Adrenal gland (tissue), 19 donors: ENCODE data around the gene CFAP97D1. TPM values are rescaled to one million over a fixed set of nuclear protein-coding genes. Genes with fewer than 3 reads are reported as not detected.

Experiments
- DNase-seq, 7 donors: peaks; one replicate each; pipeline ENCODE4 v3.0.0-alpha.2; 2019 to 2020
- H3K27ac ChIP-seq, 5 donors: fragments of 200-600 bp; sonication (generic) in 4 of 5; 1 replicate in 3 of 5; 2 replicates in 2 of 5; pipeline versions ENCODE4 v1.5.1 to v1.8.0; 2016 to 2020; ENCODE audit warnings: mild to moderate bottlenecking in 1 of 5
- H3K27me3 ChIP-seq: fragments of 200-600 bp; 2 replicates; pipeline ENCODE4 v1.8.0; 2021
- H3K36me3 ChIP-seq, 2 donors: fragments of 200-600 bp; replicated peaks in 1 of 2; 1 replicate in 1 of 2; 2 replicates in 1 of 2; pipeline versions ENCODE4 v1.5.1 to v1.8.0; 2018 to 2022
- H3K4me1 ChIP-seq, 2 donors: fragments of 200-600 bp; replicated peaks in 1 of 2; 1 replicate in 1 of 2; 2 replicates in 1 of 2; pipeline versions ENCODE4 v1.5.1 to v1.8.0; 2018 to 2021
- H3K4me3 ChIP-seq, 4 donors: fragments of 200-600 bp; sonication (generic) in 3 of 4; one replicate each; pipeline ENCODE4 v1.5.1; 2016 to 2018
- H3K9me3 ChIP-seq, 3 donors: fragments of 200-600 bp; sonication (generic) in 1 of 3; replicated peaks in 1 of 3; 1 replicate in 2 of 3; 2 replicates in 1 of 3; pipeline versions ENCODE4 v1.5.1 to v1.8.0; 2016 to 2021
- POLR2A ChIP-seq, 2 donors: fragments of 450-650 bp; IDR thresholded peaks; one replicate each; pipeline ENCODE4 v1.6.1; 2017; ENCODE audit warnings: antibody characterized with exemption in 2 of 2, mild to moderate bottlenecking in 2 of 2, moderate library complexity in 1 of 2
- WGBS, 4 donors: extraction: QIAGEN DNeasy Blood & Tissue Kit in 2 of 4; methylation state at CpG; one replicate each; pipeline versions ENCODE4 v1.1.5 to v1.1.7; 2013 to 2017; 5-methylcytosine and 5-hydroxymethylcytosine counted together
- intact Hi-C, 2 donors: fragments of 100-400 bp; cut with DNase I; formaldehyde crosslinking; loops; one replicate each; pipeline versions ENCODE4 v1.14.1 to v1.15.0; 2022 to 2023
- long read RNA-seq, 10 donors: library from polyadenylated mRNA in 3 of 10; unstranded in 2 of 10; stranded (forward) in 1 of 10; transcript quantifications; one replicate each; pipeline ENCODE4 v2.0.0 and lab custom pipeline, GENCODE V29; 2021 to 2026
- polyA plus RNA-seq, 3 donors: library from polyadenylated mRNA; stranded (reverse); fragments of 200-250 nt in 2 of 3; fragments of 350-450 nt in 1 of 3; fragmentation: Illumina TruSeq in 1 of 3; extraction: RNeasy Lipid Tissue Mini Kit (QIAGEN cat#74804) in 1 of 3; gene quantifications; one replicate each; pipeline ENCODE4 v1.2.3, GENCODE V29; 2013 to 2014
- total RNA-seq, 9 donors: library from RNA; depleted of rRNA in 4 of 9; stranded (reverse); fragments of >200 nt in 4 of 9; fragments of 120-200 nt in 1 of 9; fragmentation: NEBNext Ultra II Directional in 1 of 9; extraction: Animal tissue kit (Norgen Biotek cat#: 25700) in 1 of 9; gene quantifications; one replicate each; pipeline versions ENCODE4 v1.1.0 to v1.2.4, GENCODE V29; 2013 to 2023
- TF ChIP-seq, protein P1 (sequence below), 6 experiments: fragments of 450-650 bp in 4 of 6; fragments of 200-600 bp in 2 of 6; sonication (generic) in 1 of 6; IDR thresholded peaks; 1 replicate in 5 of 6; 2 replicates in 1 of 6; pipeline versions ENCODE4 v1.5.1 to v1.8.0; 2016 to 2021; ENCODE audit warnings: antibody characterized with exemption in 6 of 6, mild to moderate bottlenecking in 2 of 6, moderate library complexity in 1 of 6
- donor health status: healthy with polysubstance abuse.
- donor health status: Bipolar disorder and iron deficiency.
- donor health status: DM: yes; HTN: yes; CAD: no.
- donor health status: DM: no; HTN: no; CAD: no.
- donor health status: DM: no; HTN: no; CAD: no.
- donor health status: DM: yes; HTN: yes; CAD: no.

The CFAP97D1 gene
- total RNA-seq = under 1 TPM in 2 of 9 donors, not detected in 7; under 0.01 to 0.28 TPM
- not detected for polyA plus RNA-seq
- long read RNA-seq, donor 1 = 0 reads
- long read RNA-seq, donor 2 = 0 reads
- long read RNA-seq, donor 3 = 0 reads
- long read RNA-seq, donor 4 = 0 reads
- long read RNA-seq, donor 5 = 0 reads
- long read RNA-seq, donor 6 = 0 reads
- long read RNA-seq, donor 7 = 0 reads
- long read RNA-seq, donor 8 = 0 reads
- long read RNA-seq, donor 9 = 0 reads
- long read RNA-seq, donor 10 = 0 reads

DNA sequence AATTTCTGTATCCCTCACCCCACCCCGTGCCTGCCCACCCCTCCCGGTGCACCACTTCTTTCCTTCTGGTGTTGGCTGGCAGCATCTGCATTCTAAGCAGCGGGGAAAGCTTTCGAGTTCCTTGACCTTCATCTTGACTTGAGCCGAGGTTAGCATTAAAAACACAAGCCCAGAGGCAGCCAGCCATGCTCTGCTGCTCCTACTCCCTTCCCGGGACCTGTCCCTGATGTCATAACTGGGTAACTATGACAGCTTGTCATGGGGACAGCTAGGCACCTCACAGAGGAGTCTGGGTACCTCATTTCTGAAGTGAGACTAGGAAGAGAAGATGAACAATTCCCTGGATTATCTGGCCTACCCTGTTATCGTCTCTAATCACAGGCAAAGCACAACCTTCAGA is at the start of gene CFAP97D1:
CFAP97D1 (plus strand) TSS at position 301 of the 400 bp plus-strand sequence; CDS start at position 329, 28 bp downstream.
- Histone ChIP-seq H3K27ac (peak within 1 kb of the TSS in 4 of 5 donors; percentile 98 to 100 (median 100)), H3K4me1 (peaks cover 12 to 30% of the 10 kb centered on the region in 2 donors), H3K27me3 (no peaks in the 10 kb centered on the region), H3K4me3 (peak within 1 kb of the TSS; percentile 22 to 81 (median 62)), H3K9me3 (no peaks in the 10 kb centered on the region), H3K36me3 (peaks cover 0 to 2% of the 10 kb centered on the region in 2 donors)
- 38 to 64% (median 51%) methylated on average over 6 to 7 of the region's 7 CpGs for WGBS, 4 donors
- intact Hi-C loops = loop anchor here (5.0 to 10.0 kb wide), 2 partner anchors 55 to 67 kb away; partner anchors contain the start of genes CD300LG (in 1 of the 2) and MPP3 (in 1 of the 2)
- TF ChIP-seq, protein P1, sequence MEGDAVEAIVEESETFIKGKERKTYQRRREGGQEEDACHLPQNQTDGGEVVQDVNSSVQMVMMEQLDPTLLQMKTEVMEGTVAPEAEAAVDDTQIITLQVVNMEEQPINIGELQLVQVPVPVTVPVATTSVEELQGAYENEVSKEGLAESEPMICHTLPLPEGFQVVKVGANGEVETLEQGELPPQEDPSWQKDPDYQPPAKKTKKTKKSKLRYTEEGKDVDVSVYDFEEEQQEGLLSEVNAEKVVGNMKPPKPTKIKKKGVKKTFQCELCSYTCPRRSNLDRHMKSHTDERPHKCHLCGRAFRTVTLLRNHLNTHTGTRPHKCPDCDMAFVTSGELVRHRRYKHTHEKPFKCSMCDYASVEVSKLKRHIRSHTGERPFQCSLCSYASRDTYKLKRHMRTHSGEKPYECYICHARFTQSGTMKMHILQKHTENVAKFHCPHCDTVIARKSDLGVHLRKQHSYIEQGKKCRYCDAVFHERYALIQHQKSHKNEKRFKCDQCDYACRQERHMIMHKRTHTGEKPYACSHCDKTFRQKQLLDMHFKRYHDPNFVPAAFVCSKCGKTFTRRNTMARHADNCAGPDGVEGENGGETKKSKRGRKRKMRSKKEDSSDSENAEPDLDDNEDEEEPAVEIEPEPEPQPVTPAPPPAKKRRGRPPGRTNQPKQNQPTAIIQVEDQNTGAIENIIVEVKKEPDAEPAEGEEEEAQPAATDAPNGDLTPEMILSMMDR (IDR thresholded peaks at IDR 0.05) = no peak
- no peak for TF ChIP-seq POLR2A (IDR thresholded peaks at IDR 0.05)
- DNase-seq = peak in 1 of 7 donors; percentile 53

DNA sequence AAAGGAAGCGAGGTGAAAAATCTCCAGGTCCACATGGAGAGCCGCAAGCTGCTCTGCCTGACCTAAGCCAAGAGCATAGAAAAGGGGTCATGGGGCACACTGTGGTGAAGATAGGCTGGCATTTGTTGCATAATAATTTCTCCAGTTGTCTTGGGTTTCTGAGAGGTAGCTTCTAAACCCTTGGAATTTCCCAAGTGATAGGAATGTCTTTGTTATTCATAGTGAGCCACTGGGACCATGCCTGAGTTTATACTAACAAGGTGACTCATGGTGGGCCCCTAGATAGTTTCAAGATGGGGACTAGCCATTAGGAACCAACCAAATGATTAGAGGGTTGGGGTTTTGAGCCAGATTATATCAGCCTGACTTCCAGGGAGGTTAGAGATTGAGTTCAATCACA is 47.3 kb upstream of the CFAP97D1 start:
- no peak overlapping the region for H3K4me3 ChIP-seq
- H3K9me3 ChIP-seq = no peaks in the 10 kb centered on the region
- no peaks in the 10 kb centered on the region for H3K4me1 ChIP-seq
- WGBS, 4 donors = 100% methylated on average over 2 of the region's 2 CpGs
- DNase-seq = no peak
- H3K27me3 ChIP-seq = no peaks in the 10 kb centered on the region
- no peak overlapping the region for H3K27ac ChIP-seq
- TF ChIP-seq, protein P1 (IDR thresholded peaks at IDR 0.05) = no peak
- no peak for TF ChIP-seq POLR2A (IDR thresholded peaks at IDR 0.05)
- no peaks in the 10 kb centered on the region for H3K36me3 ChIP-seq
- intact Hi-C loops = no loop called here

GRCh38 chr17:43733956-43734355 is 46.3 kb upstream of the CFAP97D1 start:
- peak overlapping the region in 1 of 5 donors; percentile 24 for H3K27ac ChIP-seq
- no peak overlapping the region for H3K4me3 ChIP-seq
- no peaks in the 10 kb centered on the region for H3K36me3 ChIP-seq
- TF ChIP-seq, protein P1 (IDR thresholded peaks at IDR 0.05) = no peak
- no peak for TF ChIP-seq POLR2A (IDR thresholded peaks at IDR 0.05)
- no peaks in the 10 kb centered on the region for H3K4me1 ChIP-seq
- H3K27me3 ChIP-seq = no peaks in the 10 kb centered on the region
- no peak for DNase-seq
- WGBS, 4 donors = 50 to 60% (median 56%) methylated on average over 1 of the region's 1 CpG
- intact Hi-C loops = no loop called here
- no peaks in the 10 kb centered on the region for H3K9me3 ChIP-seq

DNA sequence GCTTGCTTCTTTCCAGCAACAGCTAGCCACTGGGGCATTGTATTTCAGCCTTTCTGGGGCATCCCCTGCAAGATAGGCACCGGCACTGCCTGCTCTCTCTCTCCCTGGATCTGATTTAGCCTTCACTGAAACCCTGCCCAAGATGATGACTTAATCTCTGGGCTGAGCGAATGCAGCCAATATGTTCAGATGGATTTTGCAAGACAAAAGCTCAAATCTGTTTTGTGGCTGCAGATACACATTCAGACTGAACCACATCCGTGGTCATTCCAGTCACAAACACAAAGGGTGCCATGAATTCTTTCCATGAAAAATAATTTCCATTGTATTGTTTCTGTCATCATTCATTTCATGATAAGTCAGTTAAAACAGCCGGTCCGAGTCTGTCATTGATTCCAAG is 45.9 kb upstream of the CFAP97D1 start:
- TF ChIP-seq, protein P1 (IDR thresholded peaks at IDR 0.05) = no peak
- TF ChIP-seq POLR2A (IDR thresholded peaks at IDR 0.05) = no peak
- intact Hi-C loops = no loop called here
- Histone ChIP-seq H3K36me3 (no peaks in the 10 kb centered on the region), H3K27ac (peak overlapping the region in 1 of 5 donors; percentile 24), H3K9me3 (no peaks in the 10 kb centered on the region), H3K4me3 (no peak overlapping the region), H3K27me3 (no peaks in the 10 kb centered on the region), H3K4me1 (no peaks in the 10 kb centered on the region)
- peak in 6 of 7 donors; percentile 39 to 62 (median 55) for DNase-seq
- WGBS, 4 donors = 30 to 42% (median 32%) methylated on average over 5 of the region's 5 CpGs
